Measurements from ENCODE around the gene GRK1.

GRK1 gene

DNA sequence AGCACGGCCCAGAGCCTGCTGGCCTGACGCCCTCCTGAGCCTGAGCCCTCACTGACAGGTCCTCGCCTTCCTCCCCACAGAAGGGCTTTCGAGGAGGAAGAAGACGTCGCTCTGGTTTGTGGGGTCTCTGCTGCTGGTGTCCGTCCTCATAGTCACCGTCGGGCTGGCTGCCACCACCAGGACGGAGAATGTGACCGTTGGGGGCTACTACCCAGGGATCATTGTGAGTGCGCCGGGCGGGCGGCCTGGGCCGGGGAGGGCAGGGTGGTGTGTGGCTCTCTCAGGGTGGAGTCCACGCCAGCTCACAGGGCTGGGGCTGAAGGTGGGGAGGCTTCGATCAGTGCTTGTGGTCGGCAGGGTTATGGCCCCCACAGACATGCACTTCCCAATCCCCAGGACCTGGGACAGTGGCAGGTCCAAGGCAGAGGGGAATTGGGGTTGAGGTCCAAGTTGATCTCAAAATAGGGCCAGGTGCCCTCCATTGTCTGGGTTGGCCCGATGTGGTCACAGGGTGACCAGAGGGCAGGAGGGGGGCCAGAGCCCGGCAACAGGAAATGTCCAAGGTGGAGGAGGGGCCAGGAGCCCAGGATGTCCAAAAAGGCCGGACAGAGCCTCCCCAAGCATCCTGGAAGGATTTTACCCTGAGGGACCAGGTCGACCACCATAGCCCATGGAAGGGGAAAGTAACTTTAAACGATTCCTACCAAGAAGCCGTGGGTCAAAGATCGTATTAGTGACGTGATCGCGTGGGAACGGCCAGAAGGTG is 99.2 kb downstream of the GRK1 start:
- TF ChIP-seq, protein P1, sequence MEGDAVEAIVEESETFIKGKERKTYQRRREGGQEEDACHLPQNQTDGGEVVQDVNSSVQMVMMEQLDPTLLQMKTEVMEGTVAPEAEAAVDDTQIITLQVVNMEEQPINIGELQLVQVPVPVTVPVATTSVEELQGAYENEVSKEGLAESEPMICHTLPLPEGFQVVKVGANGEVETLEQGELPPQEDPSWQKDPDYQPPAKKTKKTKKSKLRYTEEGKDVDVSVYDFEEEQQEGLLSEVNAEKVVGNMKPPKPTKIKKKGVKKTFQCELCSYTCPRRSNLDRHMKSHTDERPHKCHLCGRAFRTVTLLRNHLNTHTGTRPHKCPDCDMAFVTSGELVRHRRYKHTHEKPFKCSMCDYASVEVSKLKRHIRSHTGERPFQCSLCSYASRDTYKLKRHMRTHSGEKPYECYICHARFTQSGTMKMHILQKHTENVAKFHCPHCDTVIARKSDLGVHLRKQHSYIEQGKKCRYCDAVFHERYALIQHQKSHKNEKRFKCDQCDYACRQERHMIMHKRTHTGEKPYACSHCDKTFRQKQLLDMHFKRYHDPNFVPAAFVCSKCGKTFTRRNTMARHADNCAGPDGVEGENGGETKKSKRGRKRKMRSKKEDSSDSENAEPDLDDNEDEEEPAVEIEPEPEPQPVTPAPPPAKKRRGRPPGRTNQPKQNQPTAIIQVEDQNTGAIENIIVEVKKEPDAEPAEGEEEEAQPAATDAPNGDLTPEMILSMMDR (IDR thresholded peaks at IDR 0.05): no peak

DNA sequence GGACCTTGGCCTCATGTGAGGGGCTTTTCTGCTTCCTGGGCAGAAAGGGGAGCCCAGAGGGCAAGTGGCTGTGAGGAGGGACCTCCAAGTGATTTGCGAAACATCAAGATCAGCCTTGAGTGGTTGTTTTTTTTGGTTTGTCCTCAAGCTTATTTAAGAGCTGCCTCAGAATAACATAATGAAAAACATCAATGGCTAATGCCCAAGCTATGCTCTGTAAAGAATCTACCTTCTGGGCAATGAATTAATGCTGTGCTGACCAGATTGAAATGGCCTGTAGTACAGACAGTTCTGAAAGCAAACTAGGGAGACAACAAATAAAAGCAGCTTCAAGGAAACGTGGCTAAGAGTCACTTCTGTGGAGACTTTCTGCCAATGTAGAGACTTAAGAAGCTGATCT is 100.3 kb downstream of the GRK1 start:
- TF ChIP-seq, protein P1 (IDR thresholded peaks at IDR 0.05): no peak

DNA sequence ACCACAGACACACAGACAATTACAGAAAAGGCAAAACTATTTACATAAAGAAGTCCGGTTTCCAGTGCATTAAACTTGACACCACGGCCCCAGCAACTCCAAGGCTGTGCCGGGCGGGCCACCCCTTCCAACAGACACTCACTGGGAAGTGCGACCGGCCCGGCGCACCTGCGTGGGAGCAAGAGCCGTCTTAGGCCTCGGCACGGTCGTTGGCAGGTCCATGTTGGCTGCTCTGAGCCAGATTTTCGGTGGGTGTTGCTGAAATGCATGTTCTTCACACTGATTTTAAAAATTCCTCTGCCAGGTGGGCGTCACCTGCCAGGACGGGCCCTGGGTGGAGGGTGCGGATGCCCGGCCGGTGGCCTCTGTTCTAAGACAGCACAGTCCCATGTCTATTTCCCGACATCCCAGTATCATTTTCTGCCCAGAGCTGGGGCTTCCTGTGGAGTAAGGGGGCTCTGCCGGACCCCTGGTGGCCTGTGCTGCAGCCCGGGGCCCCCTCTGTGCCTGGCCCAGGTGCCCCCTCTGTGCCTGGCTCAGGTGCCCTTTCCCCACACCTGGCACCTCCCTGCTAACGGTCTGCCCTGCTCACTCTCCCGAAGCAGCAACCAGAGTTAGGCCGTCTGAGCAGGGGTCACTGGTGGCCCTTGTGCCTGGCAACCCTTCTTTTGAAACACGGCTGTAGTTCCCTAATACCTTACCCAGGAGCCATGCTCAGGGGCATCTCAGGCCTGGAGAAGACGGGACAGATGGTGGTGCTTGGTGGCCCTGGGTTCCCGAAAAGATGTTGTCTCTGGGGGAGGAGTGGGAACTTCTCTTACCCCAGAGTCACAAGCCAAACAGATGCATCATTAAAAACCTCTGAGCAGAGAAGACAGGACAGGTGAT is 101.2 kb downstream of the GRK1 start:
- TF ChIP-seq, protein P1 (IDR thresholded peaks at IDR 0.05): no peak

DNA sequence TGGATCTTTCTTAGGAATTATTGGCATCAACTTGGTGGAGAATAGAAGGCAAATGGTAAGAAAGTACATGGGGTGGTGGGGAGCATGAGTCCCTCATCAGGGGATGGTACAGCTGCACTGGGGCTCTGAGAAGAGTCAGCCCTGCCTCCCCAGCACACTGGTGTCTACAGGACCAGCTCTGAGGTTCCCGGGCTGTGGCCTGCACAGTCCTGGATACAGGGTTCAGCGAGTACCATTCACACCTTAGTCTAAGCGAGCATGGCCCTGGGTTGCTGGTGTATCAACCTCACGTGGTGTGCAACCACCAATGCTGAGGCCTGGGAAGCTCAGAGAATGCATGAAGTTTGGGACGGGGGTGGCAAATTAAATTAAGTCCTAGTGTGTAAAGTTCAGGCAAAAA is 102.1 kb downstream of the GRK1 start:
- TF ChIP-seq, protein P1 (IDR thresholded peaks at IDR 0.05): no peak

DNA sequence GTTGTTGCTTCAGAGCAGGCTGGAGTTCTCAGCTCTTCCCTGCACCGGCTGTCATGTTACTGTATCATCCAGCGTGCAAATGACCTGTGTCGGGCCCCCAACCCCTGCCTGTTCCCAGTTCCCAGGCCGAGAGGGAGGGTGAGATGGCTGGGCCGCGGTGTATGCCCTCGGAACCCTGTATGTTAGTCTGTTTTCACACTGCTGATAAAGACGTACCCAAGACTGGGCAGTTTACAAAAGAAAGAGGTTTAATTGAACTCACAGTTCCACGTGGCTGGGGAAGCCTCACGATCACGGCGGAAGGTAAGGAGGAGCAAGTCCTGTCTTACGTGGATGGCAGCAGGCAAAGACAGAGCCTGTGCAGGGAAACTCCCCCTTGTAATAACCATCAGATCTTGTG is 102.9 kb downstream of the GRK1 start:
- TF ChIP-seq, protein P1 (IDR thresholded peaks at IDR 0.05): no peak

DNA sequence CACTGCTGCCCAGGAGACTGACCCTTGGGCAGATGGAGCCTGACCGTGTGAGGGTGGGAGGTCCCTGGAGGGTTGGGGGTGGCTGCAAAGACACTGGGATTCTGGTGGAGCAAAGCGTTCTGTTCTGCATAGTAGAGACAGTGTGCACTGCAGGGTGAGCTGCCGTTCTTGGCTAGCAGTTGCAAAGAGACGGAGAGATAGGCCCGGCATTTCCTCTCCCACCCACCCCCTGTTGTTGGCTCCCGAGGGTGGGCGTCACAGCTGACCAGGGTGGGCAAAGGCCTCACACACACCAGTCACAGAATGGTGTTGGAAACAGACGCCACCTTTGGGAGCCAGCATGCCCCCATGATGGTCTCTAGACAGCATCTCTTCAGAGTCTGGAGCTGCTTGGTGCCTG is 103.4 kb downstream of the GRK1 start:
- TF ChIP-seq, protein P1 (IDR thresholded peaks at IDR 0.05): no peak

DNA sequence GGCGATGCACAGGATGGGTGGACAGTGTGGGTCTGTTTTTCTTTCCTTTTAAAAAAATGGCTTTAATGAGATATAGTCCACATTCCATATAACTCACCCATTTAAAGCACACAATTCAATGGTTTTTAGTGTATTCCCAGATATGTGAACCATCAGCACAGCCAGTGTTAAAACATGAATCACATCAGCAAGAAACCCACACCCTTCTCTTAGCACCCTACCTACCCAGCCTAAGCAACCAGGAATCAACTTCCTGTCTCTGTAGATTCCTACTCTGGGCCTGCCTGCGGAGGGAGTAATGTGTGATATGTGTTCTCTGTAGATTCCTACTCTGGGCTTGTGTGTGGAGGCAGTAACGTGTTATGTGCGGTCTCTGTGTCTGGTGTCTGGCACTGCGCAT is 103.9 kb downstream of the GRK1 start:
- TF ChIP-seq, protein P1 (IDR thresholded peaks at IDR 0.05): no peak
